OCI-LY1 (cell line): ENCODE results near the gene PDE4D.

ENCODE experiments used
- H2AFZ ChIP-seq: fragments of 200-600 bp; sonication (generic), shearing (Covaris generic); 2 replicates; pipeline ENCODE4 v1.6.0; 2014; ENCODE audit warnings: antibody characterized with exemption, mild to moderate bottlenecking, low read length
- H3F3A ChIP-seq: fragments of 200-600 bp; sonication (generic), shearing (Covaris generic); 2 replicates; pipeline ENCODE4 v1.6.0; 2014; ENCODE audit warnings: mild to moderate bottlenecking, antibody characterized with exemption, low read length, moderate library complexity; ENCODE audit not compliant: insufficient read depth
- H3K27ac ChIP-seq: fragments of 200-600 bp; sonication (generic); 2 replicates; pipeline ENCODE4 v1.5.1; 2014; ENCODE audit warnings: low read length, mixed run types, mild to moderate bottlenecking, low read depth; ENCODE audit not compliant: poor library complexity, severe bottlenecking
- H3K27me3 ChIP-seq: fragments of 200-600 bp; sonication (generic); 2 replicates; pipeline ENCODE4 v1.6.0; 2014; ENCODE audit warnings: antibody characterized with exemption, mild to moderate bottlenecking, low read length, moderate library complexity; ENCODE audit not compliant: insufficient read depth
- H3K36me3 ChIP-seq: fragments of 200-600 bp; sonication (generic); 2 replicates; pipeline ENCODE4 v1.6.1; 2014; ENCODE audit warnings: mild to moderate bottlenecking, antibody characterized with exemption, low read length, moderate library complexity, mixed read lengths; ENCODE audit not compliant: insufficient read depth
- H3K4me1 ChIP-seq: fragments of 200-600 bp; sonication (generic); 2 replicates; pipeline ENCODE4 v1.5.1; 2014; ENCODE audit warnings: mild to moderate bottlenecking, low read length, moderate library complexity; ENCODE audit not compliant: insufficient read depth, severe bottlenecking
- H3K4me2 ChIP-seq: fragments of 200-600 bp; sonication (generic), shearing (Covaris generic); 2 replicates; pipeline ENCODE4 v1.6.1; 2014; ENCODE audit warnings: low read length
- H3K4me3 ChIP-seq: fragments of 200-600 bp; sonication (generic); 2 replicates; pipeline ENCODE4 v1.5.1; 2014; ENCODE audit warnings: low read length, low read depth, mild to moderate bottlenecking, mixed read lengths; ENCODE audit not compliant: poor library complexity, severe bottlenecking
- H3K79me2 ChIP-seq: fragments of 200-600 bp; shearing (Covaris generic); 2 replicates; pipeline ENCODE4 v1.6.1; 2016; ENCODE audit warnings: mixed run types, low read length, mixed read lengths; ENCODE audit not compliant: insufficient read depth
- H3K9ac ChIP-seq: fragments of 200-600 bp; sonication (generic), shearing (Covaris generic); 2 replicates; pipeline ENCODE4 v1.6.1; 2014; ENCODE audit warnings: mild to moderate bottlenecking, low read length, mixed read lengths
- H3K9me2 ChIP-seq: fragments of 200-600 bp; sonication (generic), shearing (Covaris generic); 2 replicates; pipeline ENCODE4 v1.6.1; 2014; ENCODE audit warnings: low read depth, mild to moderate bottlenecking, low read length, mixed read lengths
- H3K9me3 ChIP-seq: fragments of 200-600 bp; shearing (Covaris generic); 2 replicates; pipeline ENCODE4 v1.6.1; 2014; ENCODE audit warnings: low read length, mixed read lengths
- H4K20me1 ChIP-seq: fragments of 200-600 bp; sonication (generic), shearing (Covaris generic); 2 replicates; pipeline ENCODE4 v1.6.0; 2016; ENCODE audit warnings: mild to moderate bottlenecking, low read length; ENCODE audit not compliant: insufficient read depth
- CTCF ChIP-seq: fragments of 200-600 bp; sonication (generic), shearing (Covaris generic); IDR thresholded peaks from 2 replicates; pipeline ENCODE4 v1.5.1; 2017; ENCODE audit warnings: mild to moderate bottlenecking, antibody characterized with exemption, low read length, moderate library complexity, mixed read lengths
- EZH2 ChIP-seq: fragments of 200-600 bp; sonication (generic), shearing (Covaris generic); IDR thresholded peaks from 2 replicates; pipeline ENCODE4 v1.8.0; 2017; ENCODE audit warnings: borderline replicate concordance, mixed run types, mild to moderate bottlenecking, antibody characterized with exemption, low read length, moderate library complexity, mixed read lengths

The PDE4D gene

GRCh38 chr5:59922220-59922619 is 28.7 kb upstream of the PDE4D start:
- H3K4me1 ChIP-seq, result no peaks in the 10 kb centered on the region
- no peaks in the 10 kb centered on the region for H3K9me3 ChIP-seq
- H3K9me2 ChIP-seq, result no peaks in the 10 kb centered on the region
- H3K27ac ChIP-seq, result no peak overlapping the region
- no peaks in the 10 kb centered on the region for H3K36me3 ChIP-seq
- no peaks in the 10 kb centered on the region for H3K79me2 ChIP-seq
- H4K20me1 ChIP-seq, result no peaks in the 10 kb centered on the region
- no peak overlapping the region for H2AFZ ChIP-seq
- H3K4me3 ChIP-seq, result no peak overlapping the region
- H3K4me2 ChIP-seq, result no peak overlapping the region
- TF ChIP-seq CTCF (no peak), EZH2 (no peak)
- no peaks in the 10 kb centered on the region for H3K27me3 ChIP-seq
- no peak overlapping the region for H3K9ac ChIP-seq
- H3F3A ChIP-seq, result no peaks in the 10 kb centered on the region

- H3K4me1 ChIP-seq, result no peaks in the 10 kb centered on the region
- no peak overlapping the region for H3K9ac ChIP-seq
- no peak overlapping the region for H3K4me3 ChIP-seq
- H3K4me2 ChIP-seq, result no peak overlapping the region
- H2AFZ ChIP-seq, result no peak overlapping the region
- H3K9me2 ChIP-seq, result no peaks in the 10 kb centered on the region
- H3K36me3 ChIP-seq, result no peaks in the 10 kb centered on the region
- H3K79me2 ChIP-seq, result no peaks in the 10 kb centered on the region
- no peaks in the 10 kb centered on the region for H3F3A ChIP-seq
- no peaks in the 10 kb centered on the region for H3K9me3 ChIP-seq
- TF ChIP-seq EZH2, result no peak
- TF ChIP-seq CTCF, result no peak
- H3K27me3 ChIP-seq, result no peaks in the 10 kb centered on the region
- no peaks in the 10 kb centered on the region for H4K20me1 ChIP-seq
- H3K27ac ChIP-seq, result no peak overlapping the region
Observed at GRCh38 chr5:59921816-59922215, 28.3 kb upstream of the PDE4D start.

- Histone ChIP-seq H3K4me2 (no peak overlapping the region), H3K9me2 (no peaks in the 10 kb centered on the region), H3K27me3 (no peaks in the 10 kb centered on the region), H3F3A (no peaks in the 10 kb centered on the region), H3K4me3 (no peak overlapping the region), H4K20me1 (no peaks in the 10 kb centered on the region), H2AFZ (no peak overlapping the region), H3K79me2 (no peaks in the 10 kb centered on the region), H3K9me3 (no peaks in the 10 kb centered on the region), H3K4me1 (no peaks in the 10 kb centered on the region), H3K36me3 (no peaks in the 10 kb centered on the region), H3K27ac (no peak overlapping the region), H3K9ac (no peak overlapping the region)
- no peak for TF ChIP-seq CTCF
- no peak for TF ChIP-seq EZH2
Observed at GRCh38 chr5:59919484-59919883, 26.0 kb upstream of the PDE4D start.
